HG03135 (cell line): ENCODE results near the gene ROBO2.

ENCODE experiments used
- ATAC-seq: cut with Tn5 transposase; IDR thresholded peaks from one replicate; pipeline ENCODE4 v1.9.1; 2021; ENCODE audit warnings: mild to moderate bottlenecking, moderate library complexity; ENCODE audit not compliant: unreplicated experiment

Gene ROBO2

DNA sequence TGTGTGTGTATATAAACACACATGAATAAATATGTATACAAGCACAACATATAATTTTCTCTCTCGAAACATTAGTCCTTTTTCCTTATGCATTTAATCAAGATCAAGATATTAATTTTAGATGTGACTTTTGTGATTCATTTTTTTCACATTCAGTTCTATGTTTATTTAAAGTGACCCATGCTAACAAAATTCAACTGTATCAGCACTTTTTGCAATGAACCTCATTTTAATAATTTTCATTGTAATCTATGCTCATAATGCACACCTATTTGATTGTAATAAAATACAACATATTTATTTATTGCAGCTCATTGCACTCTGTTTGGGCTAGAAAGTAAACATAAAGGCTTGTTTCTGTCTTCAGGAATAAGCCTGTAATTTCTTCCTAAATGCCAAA, 586.3 kb downstream of the ROBO2 start:
- ATAC-seq = no peak

DNA sequence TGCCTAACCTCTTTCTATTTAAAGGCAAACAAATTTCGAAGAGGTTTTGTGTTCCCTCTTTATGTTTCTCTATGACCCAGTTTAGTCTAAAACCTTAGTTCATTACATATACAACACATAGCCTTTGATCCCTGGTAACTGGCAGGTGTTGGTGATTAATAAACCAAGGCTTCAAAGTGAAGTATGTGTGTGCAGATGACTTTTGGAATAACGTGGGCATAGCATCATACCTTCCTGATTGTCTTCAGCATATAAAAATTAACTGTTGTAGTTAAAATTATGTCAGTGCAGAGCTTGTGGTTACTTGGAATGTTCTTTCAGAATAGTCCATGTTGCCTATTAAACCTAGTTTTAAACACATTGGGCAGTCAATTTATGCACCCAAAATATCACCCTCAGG, 608.3 kb downstream of the ROBO2 start:
- ATAC-seq = no peak

DNA sequence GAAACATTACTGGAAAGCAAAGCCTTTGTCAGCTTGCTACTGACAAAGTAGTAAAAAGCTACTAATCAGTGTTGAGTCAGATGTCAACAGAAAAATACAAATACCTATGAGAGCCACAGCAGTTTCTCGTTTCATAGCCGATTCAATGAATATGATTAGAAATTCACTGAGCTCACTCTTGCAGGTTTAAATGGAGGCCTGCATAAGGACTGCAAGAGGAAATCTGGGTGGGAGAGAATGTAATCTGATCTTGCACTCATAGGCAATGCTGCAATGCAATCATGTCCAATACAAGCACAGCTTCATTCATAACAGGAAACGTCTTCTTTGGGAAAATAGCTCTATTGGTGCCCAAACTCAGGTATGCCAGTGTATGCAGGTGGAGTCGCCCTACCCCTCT, 608.8 kb downstream of the ROBO2 start:
- no peak for ATAC-seq

DNA sequence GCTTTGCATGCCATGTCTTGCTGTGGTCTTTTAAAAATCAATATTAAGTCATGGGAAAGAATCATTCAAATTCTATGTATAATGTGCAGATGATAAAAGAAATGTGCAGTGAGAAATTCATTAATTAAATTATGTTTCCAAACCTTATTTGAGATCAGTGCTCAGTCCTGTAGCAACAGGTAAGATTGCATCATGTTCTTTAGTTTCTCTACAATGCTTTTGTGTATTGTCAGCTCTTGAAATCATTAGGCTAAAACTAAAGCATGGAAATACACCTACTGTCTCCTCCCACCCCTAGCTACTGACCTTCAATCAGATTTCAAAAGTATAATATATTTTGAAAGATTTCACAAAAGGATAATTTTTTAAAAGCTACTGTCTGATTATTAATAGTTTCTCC, 612.7 kb downstream of the ROBO2 start:
- no peak for ATAC-seq

DNA sequence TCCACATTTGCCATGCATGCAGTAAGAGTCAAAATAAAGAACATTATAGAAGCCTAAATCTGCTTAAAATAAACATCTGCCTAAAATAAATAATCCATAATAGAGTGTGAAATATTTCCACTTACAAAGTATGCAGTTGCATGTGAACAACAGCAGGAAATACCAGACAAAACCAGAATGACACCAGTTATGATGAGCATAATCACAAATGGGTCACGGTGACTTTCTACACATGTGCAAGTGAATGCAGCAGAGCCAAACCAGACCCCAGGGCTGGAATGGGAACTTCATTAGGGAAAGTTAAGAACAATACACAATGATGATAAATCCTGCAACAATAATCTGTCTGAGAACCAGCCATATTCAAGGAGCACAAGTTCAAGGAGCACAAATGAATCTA, 615.5 kb downstream of the ROBO2 start:
- ATAC-seq = no peak

DNA sequence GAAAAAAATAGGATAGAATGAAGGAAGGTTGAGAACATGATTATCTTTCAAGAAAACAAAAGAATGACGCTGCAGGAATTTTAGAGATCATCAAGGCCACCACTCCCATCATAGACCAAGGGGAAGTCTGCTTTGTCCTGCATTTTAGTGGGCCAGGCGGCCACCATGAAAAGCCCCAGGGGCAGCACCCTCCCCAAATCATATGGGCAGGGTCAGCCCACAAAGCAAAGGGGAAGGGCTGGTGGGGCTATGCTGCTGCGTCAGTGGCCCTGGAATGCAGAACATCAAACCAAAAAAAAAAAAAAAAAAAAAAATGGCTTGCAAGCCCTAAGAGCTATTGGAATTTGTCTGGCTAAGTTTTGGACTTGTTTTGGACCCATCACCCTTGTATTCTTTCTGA, 620.8 kb downstream of the ROBO2 start:
- no peak for ATAC-seq

DNA sequence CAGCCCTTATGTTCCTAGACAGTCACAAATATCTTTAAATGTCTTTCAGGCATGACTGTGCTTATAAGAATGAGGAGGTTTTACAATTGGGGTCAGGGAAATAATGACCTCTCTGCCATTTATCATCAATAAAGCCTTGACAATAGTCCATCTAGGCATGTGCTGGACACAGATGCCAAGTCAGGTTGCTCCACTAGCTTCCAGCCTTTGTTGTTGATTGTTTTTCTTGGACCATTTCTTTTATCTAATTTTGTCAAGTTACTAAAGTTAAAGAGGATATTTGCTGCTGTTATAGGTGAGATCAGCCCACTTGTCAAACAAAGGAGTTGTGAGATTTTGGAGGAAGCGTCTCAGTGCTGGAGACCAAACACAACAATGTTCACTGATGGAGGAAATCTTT, 628.0 kb downstream of the ROBO2 start:
- no peak for ATAC-seq

DNA sequence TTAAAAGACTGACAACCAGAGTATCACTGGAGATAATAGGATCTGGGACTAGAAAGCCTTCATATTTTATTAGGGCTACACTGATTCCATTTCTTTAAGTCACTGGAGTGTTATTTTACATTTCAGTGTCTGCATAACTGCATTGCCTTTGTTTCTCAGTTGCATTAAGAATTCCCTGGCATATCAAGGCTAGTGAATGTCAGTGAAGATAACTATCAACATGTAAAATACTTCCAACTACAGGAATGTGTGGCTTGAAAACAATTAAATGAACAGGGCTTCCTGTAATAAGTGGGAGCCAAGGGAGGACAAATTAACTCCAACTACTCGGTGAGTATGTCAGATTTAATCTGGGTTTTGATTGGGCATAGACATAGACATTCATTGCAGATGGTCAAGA, 628.5 kb downstream of the ROBO2 start:
- ATAC-seq = no peak

DNA sequence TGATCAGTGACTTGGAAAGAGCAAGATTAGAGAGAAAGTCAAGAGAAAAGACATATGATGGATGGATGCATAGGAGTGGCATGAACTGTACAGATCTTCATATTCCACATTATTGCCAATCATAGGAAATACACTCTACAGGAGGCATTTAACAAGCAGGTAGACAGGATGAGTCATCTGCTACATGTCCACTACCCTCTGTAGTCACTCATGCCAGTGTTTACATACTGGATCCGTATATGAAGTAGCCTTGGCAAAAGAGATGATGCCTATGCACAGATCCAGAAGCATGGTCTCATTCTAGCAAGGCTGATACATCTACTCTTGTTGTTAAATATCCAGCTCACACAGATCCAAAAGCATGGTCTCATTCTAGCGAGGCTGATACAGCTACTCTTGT, 632.1 kb downstream of the ROBO2 start:
- no peak for ATAC-seq

DNA sequence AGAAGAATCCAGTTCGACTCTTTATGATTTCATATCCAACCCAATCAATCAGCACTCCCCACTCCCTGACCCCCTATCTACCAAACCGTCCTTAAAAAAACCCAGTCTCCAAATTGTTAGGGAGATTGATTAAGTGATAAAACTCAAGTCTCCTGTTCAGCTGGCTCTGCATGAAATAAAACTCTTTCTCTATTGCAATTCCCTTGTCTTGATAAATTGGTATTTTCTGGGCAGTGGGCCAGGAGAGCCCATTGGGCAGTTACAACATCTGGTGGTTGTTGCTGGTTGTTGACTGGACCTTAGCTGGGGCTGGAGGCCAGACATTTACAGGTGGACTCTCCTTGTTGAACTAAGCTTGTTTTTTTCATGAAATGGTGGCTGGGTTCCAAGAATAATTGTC, 642.3 kb downstream of the ROBO2 start:
- ATAC-seq = no peak

DNA sequence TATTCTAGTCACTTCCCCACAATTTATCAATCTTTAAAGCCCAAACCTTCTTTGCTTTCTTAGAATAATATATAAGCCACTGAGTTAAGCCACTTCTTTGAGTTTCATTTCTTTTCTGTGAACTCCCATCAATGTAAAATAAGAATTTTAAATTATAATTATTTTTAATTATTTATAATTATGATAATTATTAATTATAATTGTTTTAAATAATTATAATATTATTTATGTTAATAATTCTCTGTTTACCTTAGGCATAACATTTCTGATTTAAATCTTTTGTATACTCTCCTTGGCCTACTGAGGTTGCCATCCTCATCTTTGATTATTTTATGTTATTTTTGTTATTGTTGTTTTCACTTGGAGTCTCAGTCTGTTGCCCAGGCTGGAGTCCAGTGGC, 644.2 kb downstream of the ROBO2 start:
- ATAC-seq = no peak

DNA sequence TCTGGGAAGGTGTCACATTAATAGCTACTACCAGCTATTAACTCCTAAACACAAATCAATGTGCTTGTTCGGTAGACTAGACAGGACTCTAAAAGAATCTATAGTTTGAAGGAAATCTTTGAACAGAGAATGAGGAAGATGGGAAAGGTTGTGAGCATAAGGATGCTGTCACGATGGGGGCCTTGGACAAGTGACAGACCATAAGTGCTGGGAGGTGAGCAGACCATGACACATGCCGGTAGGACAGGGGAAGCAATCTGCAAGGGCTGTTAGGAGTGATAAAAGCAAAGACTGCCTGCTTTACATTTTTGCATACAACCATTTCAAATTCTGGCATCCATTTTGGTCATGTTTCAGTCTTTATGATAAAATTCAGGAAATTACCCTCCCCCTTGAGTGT, 645.8 kb downstream of the ROBO2 start:
- no peak for ATAC-seq

DNA sequence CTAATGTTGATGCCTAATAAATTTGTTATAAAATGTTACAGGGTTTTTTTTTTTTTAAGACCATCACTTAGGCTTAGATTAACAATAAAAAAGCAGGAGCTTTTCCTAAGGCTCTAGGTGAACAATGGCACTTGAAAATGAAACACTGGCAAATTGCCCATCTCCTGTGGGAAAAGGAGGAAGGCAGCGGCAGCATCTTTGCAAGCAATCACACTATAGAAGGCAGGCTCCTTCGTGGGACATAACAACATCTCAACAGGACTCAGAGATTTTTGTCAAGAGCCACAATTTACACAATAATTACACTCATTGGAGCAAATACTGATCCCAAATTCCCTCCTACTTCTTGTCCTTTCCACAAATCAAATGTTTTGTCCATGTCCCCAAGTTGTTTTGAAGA, 646.7 kb downstream of the ROBO2 start:
- no peak for ATAC-seq

DNA sequence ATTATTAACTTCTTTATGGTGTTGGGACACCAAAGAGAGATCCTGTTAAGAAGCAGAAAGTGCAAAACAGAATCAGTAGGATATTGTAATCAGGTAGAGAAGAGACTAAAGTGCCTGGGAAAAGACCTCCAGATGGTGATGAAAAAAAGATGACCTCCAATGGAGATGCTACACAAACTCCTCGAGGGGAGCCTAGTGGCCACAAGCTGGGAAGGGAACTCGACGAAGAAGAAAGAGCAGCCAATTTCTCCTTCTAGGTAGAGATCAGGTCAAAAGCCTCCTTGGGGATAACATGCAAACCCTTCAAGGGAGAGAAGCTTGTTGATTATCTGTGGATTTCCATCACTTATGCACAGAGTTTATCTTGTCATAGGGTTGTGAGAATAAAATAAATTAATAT, 647.6 kb downstream of the ROBO2 start:
- no peak for ATAC-seq

DNA sequence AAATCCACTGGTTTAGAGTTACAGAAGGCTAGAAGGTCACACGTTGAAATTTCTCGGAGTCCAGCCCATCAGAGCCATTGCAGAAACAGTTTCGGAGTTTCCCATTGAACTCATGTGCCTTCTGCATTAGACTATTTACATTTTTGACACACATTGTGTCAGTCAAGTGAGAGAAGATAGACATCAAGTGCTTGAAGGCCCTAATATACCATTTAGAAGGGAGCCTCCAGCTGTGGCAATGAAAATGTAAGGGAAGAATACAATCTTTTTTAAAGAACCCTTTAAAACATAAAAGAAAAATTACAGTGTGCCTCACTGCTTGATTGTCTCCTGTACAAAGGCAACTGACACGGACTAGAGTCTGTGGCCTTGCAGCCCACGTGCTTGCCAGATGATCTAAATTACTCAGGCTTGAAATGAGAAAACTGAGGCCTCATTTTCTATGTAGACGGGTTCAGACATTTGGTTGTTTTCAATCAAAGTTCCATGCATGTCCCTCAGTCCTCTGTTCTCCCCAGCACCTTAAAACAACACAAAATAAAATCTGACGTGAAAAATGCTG, 650.5 kb downstream of the ROBO2 start:
- no peak for ATAC-seq

DNA sequence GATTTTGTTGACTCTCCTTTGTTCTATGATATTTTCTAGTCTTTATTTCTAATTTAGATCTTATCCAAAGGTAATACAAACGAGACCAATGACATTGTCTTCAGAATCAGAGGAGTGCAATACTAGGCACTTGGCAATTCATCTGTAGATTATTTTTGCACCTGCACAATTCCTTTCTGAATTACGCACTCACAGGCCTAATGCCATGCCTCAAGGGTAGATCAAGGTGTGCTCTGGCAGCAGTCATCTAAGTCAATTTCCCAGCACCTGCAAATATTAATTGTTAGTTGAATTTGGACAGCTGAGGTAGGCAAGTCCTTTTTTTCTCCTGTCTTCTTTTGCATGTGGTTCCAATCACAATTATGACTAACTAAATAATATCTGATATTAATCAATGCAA, 653.2 kb downstream of the ROBO2 start:
- ATAC-seq = no peak

DNA sequence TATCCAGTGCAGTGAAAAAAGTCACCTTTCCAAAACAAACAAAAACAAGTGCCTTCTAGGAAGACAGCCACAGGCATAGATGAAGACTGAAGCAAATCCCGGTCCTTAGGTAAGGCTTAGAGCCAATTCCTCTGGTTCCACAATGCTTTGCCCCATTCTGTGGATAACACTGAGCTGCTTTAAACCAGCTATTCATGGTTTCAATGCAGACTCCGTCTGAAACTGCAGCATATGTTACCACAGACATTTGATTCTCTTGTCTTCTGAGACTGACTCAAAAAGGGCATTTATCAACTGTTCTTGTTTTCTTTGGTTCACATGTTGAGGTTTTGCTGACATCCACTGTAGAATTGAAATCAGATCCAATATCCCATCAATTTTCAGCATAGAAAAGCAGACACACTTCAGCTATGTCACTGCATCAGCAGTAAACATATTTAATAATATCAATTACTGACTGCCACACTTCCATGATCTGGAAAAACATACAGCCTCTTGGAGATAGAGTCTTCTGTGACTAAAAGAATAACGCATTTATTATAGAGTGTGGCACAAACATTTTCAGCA, 659.3 kb downstream of the ROBO2 start:
- ATAC-seq = no peak
